Measurements from ENCODE around the gene LBP.

The LBP gene

GRCh38 chr20:38346741-38347140 lies 459 bp downstream of the LBP start:
- Histone ChIP-seq H3K4me1 (ENCODE audit: control insufficient read depth, insufficient read depth, low read length, poor library complexity, severe bottlenecking) (no peaks in the 10 kb centered on the region), H3K4me3 (ENCODE audit: extremely low read depth, insufficient read depth, low read length, poor library complexity, severe bottlenecking) (no peak overlapping the region), H3K36me3 (ENCODE audit: control insufficient read depth, insufficient read depth, low read length) (no peaks in the 10 kb centered on the region), H3K9me3 (ENCODE audit: control insufficient read depth, low read length) (no peaks in the 10 kb centered on the region), H3K27ac (ENCODE audit: low read depth, low read length, severe bottlenecking) (no peak overlapping the region)
- 84 to 100% methylated on average over 2 to 3 of the region's 4 CpGs for WGBS, 2 experiments (ENCODE audit: insufficient coverage in 2 of 2)

- H3K4me1 ChIP-seq (ENCODE audit: control insufficient read depth, insufficient read depth, low read length, poor library complexity, severe bottlenecking): peaks cover 5% of the 10 kb centered on the region
- 85 to 86% methylated on average over 4 to 5 of the region's 5 CpGs for WGBS, 2 experiments (ENCODE audit: insufficient coverage in 2 of 2)
- H3K27ac ChIP-seq (ENCODE audit: low read depth, low read length, severe bottlenecking): no peak overlapping the region
- H3K4me3 ChIP-seq (ENCODE audit: extremely low read depth, insufficient read depth, low read length, poor library complexity, severe bottlenecking): no peak overlapping the region
- H3K36me3 ChIP-seq (ENCODE audit: control insufficient read depth, insufficient read depth, low read length): no peaks in the 10 kb centered on the region
- H3K9me3 ChIP-seq (ENCODE audit: control insufficient read depth, low read length): no peaks in the 10 kb centered on the region
These were observed 3.6 kb downstream of the LBP start for GRCh38 chr20:38349856-38350255.

GRCh38 chr20:38350879-38351775 lies 4.8 kb downstream of the LBP start:
- Histone ChIP-seq H3K4me1 (ENCODE audit: control insufficient read depth, insufficient read depth, low read length, poor library complexity, severe bottlenecking) (peaks cover 5% of the 10 kb centered on the region), H3K9me3 (ENCODE audit: control insufficient read depth, low read length) (no peaks in the 10 kb centered on the region), H3K36me3 (ENCODE audit: control insufficient read depth, insufficient read depth, low read length) (no peaks in the 10 kb centered on the region), H3K4me3 (ENCODE audit: extremely low read depth, insufficient read depth, low read length, poor library complexity, severe bottlenecking) (no peak overlapping the region), H3K27ac (ENCODE audit: low read depth, low read length, severe bottlenecking) (no peak overlapping the region)
- 79 to 95% methylated on average over 10 to 13 of the region's 15 CpGs for WGBS, 2 experiments (ENCODE audit: insufficient coverage in 2 of 2)

- H3K4me3 ChIP-seq (ENCODE audit: extremely low read depth, insufficient read depth, low read length, poor library complexity, severe bottlenecking): no peak overlapping the region
- H3K4me1 ChIP-seq (ENCODE audit: control insufficient read depth, insufficient read depth, low read length, poor library complexity, severe bottlenecking): peaks cover 5% of the 10 kb centered on the region
- 46 to 53% methylated on average over 2 to 3 of the region's 7 CpGs for WGBS, 2 experiments (ENCODE audit: insufficient coverage in 2 of 2)
- no peak overlapping the region for H3K27ac ChIP-seq (ENCODE audit: low read depth, low read length, severe bottlenecking)
- no peaks in the 10 kb centered on the region for H3K9me3 ChIP-seq (ENCODE audit: control insufficient read depth, low read length)
- H3K36me3 ChIP-seq (ENCODE audit: control insufficient read depth, insufficient read depth, low read length): no peaks in the 10 kb centered on the region
These were observed 7.0 kb downstream of the LBP start for GRCh38 chr20:38353316-38353715.

- Histone ChIP-seq H3K36me3 (ENCODE audit: control insufficient read depth, insufficient read depth, low read length) (no peaks in the 10 kb centered on the region), H3K27ac (ENCODE audit: low read depth, low read length, severe bottlenecking) (no peak overlapping the region), H3K4me1 (ENCODE audit: control insufficient read depth, insufficient read depth, low read length, poor library complexity, severe bottlenecking) (peaks cover 5% of the 10 kb centered on the region), H3K9me3 (ENCODE audit: control insufficient read depth, low read length) (no peaks in the 10 kb centered on the region), H3K4me3 (ENCODE audit: extremely low read depth, insufficient read depth, low read length, poor library complexity, severe bottlenecking) (no peak overlapping the region)
- WGBS, 2 experiments (ENCODE audit: insufficient coverage in 2 of 2): 86 to 89% methylated on average over 10 of the region's 10 CpGs
These were observed 7.9 kb downstream of the LBP start for GRCh38 chr20:38354227-38354626.

- Histone ChIP-seq H3K4me3 (ENCODE audit: extremely low read depth, insufficient read depth, low read length, poor library complexity, severe bottlenecking) (no peak overlapping the region), H3K27ac (ENCODE audit: low read depth, low read length, severe bottlenecking) (no peak overlapping the region), H3K4me1 (ENCODE audit: control insufficient read depth, insufficient read depth, low read length, poor library complexity, severe bottlenecking) (peaks cover 5% of the 10 kb centered on the region), H3K9me3 (ENCODE audit: control insufficient read depth, low read length) (no peaks in the 10 kb centered on the region), H3K36me3 (ENCODE audit: control insufficient read depth, insufficient read depth, low read length) (no peaks in the 10 kb centered on the region)
- WGBS, 2 experiments (ENCODE audit: insufficient coverage in 2 of 2): 91 to 93% methylated on average over 12 to 14 of the region's 18 CpGs
These were observed 9.1 kb downstream of the LBP start for GRCh38 chr20:38355161-38356012.

- no peaks in the 10 kb centered on the region for H3K9me3 ChIP-seq (ENCODE audit: control insufficient read depth, low read length)
- no peak overlapping the region for H3K27ac ChIP-seq (ENCODE audit: low read depth, low read length, severe bottlenecking)
- H3K36me3 ChIP-seq (ENCODE audit: control insufficient read depth, insufficient read depth, low read length): no peaks in the 10 kb centered on the region
- H3K4me3 ChIP-seq (ENCODE audit: extremely low read depth, insufficient read depth, low read length, poor library complexity, severe bottlenecking): no peak overlapping the region
- 90 to 100% methylated on average over 5 to 7 of the region's 7 CpGs for WGBS, 2 experiments (ENCODE audit: insufficient coverage in 2 of 2)
- H3K4me1 ChIP-seq (ENCODE audit: control insufficient read depth, insufficient read depth, low read length, poor library complexity, severe bottlenecking): peaks cover 5% of the 10 kb centered on the region
These were observed 11.4 kb downstream of the LBP start for GRCh38 chr20:38357653-38358207.

GRCh38 chr20:38358556-38358955 lies 12.3 kb downstream of the LBP start:
- H3K27ac ChIP-seq (ENCODE audit: low read depth, low read length, severe bottlenecking): no peak overlapping the region
- H3K4me3 ChIP-seq (ENCODE audit: extremely low read depth, insufficient read depth, low read length, poor library complexity, severe bottlenecking): no peak overlapping the region
- 98 to 100% methylated on average over 4 to 7 of the region's 7 CpGs for WGBS, 2 experiments (ENCODE audit: insufficient coverage in 2 of 2)
- H3K36me3 ChIP-seq (ENCODE audit: control insufficient read depth, insufficient read depth, low read length): no peaks in the 10 kb centered on the region
- peaks cover 2% of the 10 kb centered on the region for H3K4me1 ChIP-seq (ENCODE audit: control insufficient read depth, insufficient read depth, low read length, poor library complexity, severe bottlenecking)
- no peaks in the 10 kb centered on the region for H3K9me3 ChIP-seq (ENCODE audit: control insufficient read depth, low read length)

- Histone ChIP-seq H3K36me3 (ENCODE audit: control insufficient read depth, insufficient read depth, low read length) (no peaks in the 10 kb centered on the region), H3K4me3 (ENCODE audit: extremely low read depth, insufficient read depth, low read length, poor library complexity, severe bottlenecking) (no peak overlapping the region), H3K4me1 (ENCODE audit: control insufficient read depth, insufficient read depth, low read length, poor library complexity, severe bottlenecking) (peaks cover 2% of the 10 kb centered on the region), H3K9me3 (ENCODE audit: control insufficient read depth, low read length) (no peaks in the 10 kb centered on the region), H3K27ac (ENCODE audit: low read depth, low read length, severe bottlenecking) (no peak overlapping the region)
- 89 to 95% methylated on average over 6 to 7 of the region's 8 CpGs for WGBS, 2 experiments (ENCODE audit: insufficient coverage in 2 of 2)
These were observed 16.9 kb downstream of the LBP start for GRCh38 chr20:38363004-38363747.

GRCh38 chr20:38369389-38369788 lies 23.1 kb downstream of the LBP start:
- Histone ChIP-seq H3K9me3 (ENCODE audit: control insufficient read depth, low read length) (no peaks in the 10 kb centered on the region), H3K36me3 (ENCODE audit: control insufficient read depth, insufficient read depth, low read length) (no peaks in the 10 kb centered on the region), H3K4me1 (ENCODE audit: control insufficient read depth, insufficient read depth, low read length, poor library complexity, severe bottlenecking) (no peaks in the 10 kb centered on the region), H3K4me3 (ENCODE audit: extremely low read depth, insufficient read depth, low read length, poor library complexity, severe bottlenecking) (no peak overlapping the region), H3K27ac (ENCODE audit: low read depth, low read length, severe bottlenecking) (no peak overlapping the region)
- 47% methylated on average over 2 of the region's 2 CpGs; no CpG with 5 or more reads in 1 of the 2 experiments for WGBS, 2 experiments (ENCODE audit: insufficient coverage in 2 of 2)

Data from mesodermal cell (in vitro differentiated cells).